ENCODE results near the gene RPL27. TPM values are rescaled to one million over a fixed set of nuclear protein-coding genes. Genes with fewer than 3 reads are reported as not detected.

RPL27 gene
- total RNA-seq, 1 donor from 2014 or later: 1,019 TPM

GRCh38 chr17:43016216-43016615 lies 18.0 kb downstream of the RPL27 start:
- H3K27me3 Mint-ChIP-seq (ENCODE audit: low read depth): no peaks in the 10 kb centered on the region
- H3K4me3 Mint-ChIP-seq: no peak overlapping the region
- H3K4me1 Mint-ChIP-seq: peaks cover 30% of the 10 kb centered on the region
- no peak overlapping the region for H3K27ac Mint-ChIP-seq
- no peak for DNase-seq (ENCODE audit: low spot score in 2 of 2, unreplicated experiment in 2 of 2)
- H3K36me3 Mint-ChIP-seq: peaks cover 7% of the 10 kb centered on the region
- no peak for TF ChIP-seq CTCF (IDR thresholded peaks at IDR 0.05; ENCODE audit: unreplicated experiment)
- H3K9me3 Mint-ChIP-seq: no peaks in the 10 kb centered on the region

- no peak for TF ChIP-seq CTCF (IDR thresholded peaks at IDR 0.05; ENCODE audit: unreplicated experiment)
- Mint-ChIP-seq H3K36me3 (peaks cover 7% of the 10 kb centered on the region), H3K9me3 (no peaks in the 10 kb centered on the region), H3K27ac (peak overlapping the region; percentile 70), H3K27me3 (ENCODE audit: low read depth) (no peaks in the 10 kb centered on the region), H3K4me1 (peaks cover 32% of the 10 kb centered on the region), H3K4me3 (no peak overlapping the region)
- DNase-seq (ENCODE audit: low spot score in 2 of 2, unreplicated experiment in 2 of 2): no peak
Observed at GRCh38 chr17:43018008-43018853, 20.0 kb downstream of the RPL27 start.

GRCh38 chr17:43018932-43019331 lies 20.7 kb downstream of the RPL27 start:
- H3K27me3 Mint-ChIP-seq (ENCODE audit: low read depth): no peaks in the 10 kb centered on the region
- DNase-seq (ENCODE audit: low spot score in 2 of 2, unreplicated experiment in 2 of 2): no peak
- no peak for TF ChIP-seq CTCF (IDR thresholded peaks at IDR 0.05; ENCODE audit: unreplicated experiment)
- peak overlapping the region; percentile 21 for H3K27ac Mint-ChIP-seq
- H3K9me3 Mint-ChIP-seq: no peaks in the 10 kb centered on the region
- no peak overlapping the region for H3K4me3 Mint-ChIP-seq
- H3K4me1 Mint-ChIP-seq: peaks cover 32% of the 10 kb centered on the region
- peaks cover 7% of the 10 kb centered on the region for H3K36me3 Mint-ChIP-seq

GRCh38 chr17:43019418-43019817 lies 21.2 kb downstream of the RPL27 start:
- no peaks in the 10 kb centered on the region for H3K27me3 Mint-ChIP-seq (ENCODE audit: low read depth)
- peaks cover 7% of the 10 kb centered on the region for H3K36me3 Mint-ChIP-seq
- no peak for DNase-seq (ENCODE audit: low spot score in 2 of 2, unreplicated experiment in 2 of 2)
- no peak for TF ChIP-seq CTCF (IDR thresholded peaks at IDR 0.05; ENCODE audit: unreplicated experiment)
- no peaks in the 10 kb centered on the region for H3K9me3 Mint-ChIP-seq
- H3K27ac Mint-ChIP-seq: peak overlapping the region; percentile 96
- H3K4me1 Mint-ChIP-seq: peaks cover 35% of the 10 kb centered on the region
- H3K4me3 Mint-ChIP-seq: peak overlapping the region; percentile 96

- H3K36me3 Mint-ChIP-seq: peaks cover 7% of the 10 kb centered on the region
- H3K4me1 Mint-ChIP-seq: peaks cover 38% of the 10 kb centered on the region
- TF ChIP-seq CTCF (IDR thresholded peaks at IDR 0.05; ENCODE audit: unreplicated experiment): no peak
- no peaks in the 10 kb centered on the region for H3K27me3 Mint-ChIP-seq (ENCODE audit: low read depth)
- H3K9me3 Mint-ChIP-seq: no peaks in the 10 kb centered on the region
- peak overlapping the region; percentile 96 for H3K27ac Mint-ChIP-seq
- DNase-seq (ENCODE audit: low spot score in 2 of 2, unreplicated experiment in 2 of 2): no peak
- H3K4me3 Mint-ChIP-seq: peak overlapping the region; percentile 96
Observed at GRCh38 chr17:43020030-43020621, 21.9 kb downstream of the RPL27 start.

All from mesothelial cell of epicardium (in vitro differentiated cells).